ENCODE measurements around the gene SYT17. TPM values are rescaled to one million over a fixed set of nuclear protein-coding genes. Genes with fewer than 3 reads are reported as not detected.
A peak's percentile ranks its signal among the peaks of the same experiment; 100 is the strongest.

SYT17 gene
- polyA plus RNA-seq, 4 donors: 1.8 to 7.1 (median 3.3) TPM

DNA sequence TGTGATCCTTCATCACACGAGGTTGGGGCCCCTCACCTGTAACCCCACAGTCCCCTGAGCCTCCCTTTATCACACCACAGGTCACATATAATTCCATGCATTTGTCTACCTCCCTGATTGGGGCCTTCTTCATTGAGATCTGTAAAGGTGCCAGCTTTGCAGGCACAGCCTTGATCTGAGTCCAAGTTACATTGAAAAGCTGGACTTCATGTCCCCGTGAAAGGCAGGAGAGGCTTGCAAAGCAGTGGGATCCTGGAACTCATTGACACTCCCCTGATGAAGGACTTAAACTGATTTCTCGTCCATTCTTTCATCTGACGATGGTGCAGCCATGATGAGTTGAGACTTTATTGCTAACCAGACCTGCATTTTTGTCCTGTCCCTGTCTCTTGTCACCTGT, 3.8 kb upstream of the SYT17 start:
- 51 to 71% (median 58%) methylated on average over 4 of the region's 4 CpGs for WGBS, 3 donors
- FAIRE-seq: no peak
- no peak for DNase-seq

DNA sequence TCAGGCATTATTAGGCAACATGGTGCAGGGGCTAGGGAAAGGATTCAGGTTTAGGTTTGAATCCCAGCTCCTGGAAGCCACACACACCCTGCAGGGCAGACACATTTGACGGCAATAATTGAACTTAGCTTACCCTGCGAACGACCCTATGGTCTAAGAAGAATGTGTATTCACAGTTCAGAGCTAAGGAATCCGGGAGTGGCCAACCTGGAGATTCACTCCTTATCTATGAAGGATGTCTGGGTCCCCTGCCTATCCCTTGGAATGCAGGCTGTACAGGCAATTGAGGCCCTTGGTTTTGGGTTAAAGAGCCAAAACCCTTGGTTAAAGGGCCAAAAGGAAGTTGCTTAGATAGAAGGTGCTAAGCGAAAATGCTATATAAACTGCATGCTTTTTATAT, 2.9 kb upstream of the SYT17 start:
- DNase-seq (no peak), FAIRE-seq (no peak)
- Histone ChIP-seq H3K4me1 (ENCODE audit: control insufficient read depth in 3 of 3, insufficient read depth in 2 of 3, low read depth in 1 of 3, low read length in 2 of 3) (no peaks in the 10 kb centered on the region), H3K36me3 (ENCODE audit: control insufficient read depth in 3 of 3, insufficient read depth in 2 of 3, low read depth in 1 of 3, low read length in 3 of 3) (no peaks in the 10 kb centered on the region), H3K9me3 (ENCODE audit: control insufficient read depth in 2 of 2, insufficient read depth in 1 of 2, low read depth in 1 of 2, low read length in 1 of 2) (peaks cover 0 to 6% of the 10 kb centered on the region in 2 donors), H3K27ac (ENCODE audit: low read depth in 1 of 3, low read length in 2 of 3) (no peak overlapping the region), H3K4me3 (ENCODE audit: low read depth in 1 of 3, low read length in 3 of 3) (no peak overlapping the region), H3K27me3 (ENCODE audit: control insufficient read depth in 3 of 3, insufficient read depth in 3 of 3, low read length in 3 of 3) (no peaks in the 10 kb centered on the region)
- 74 to 79% (median 79%) methylated on average over 5 of the region's 5 CpGs for WGBS, 3 donors

More for the DNA sequence above, 3.8 kb upstream of the SYT17 start:
- Histone ChIP-seq H3K4me1 (ENCODE audit: control insufficient read depth in 3 of 3, insufficient read depth in 2 of 3, low read depth in 1 of 3, low read length in 2 of 3) (no peaks in the 10 kb centered on the region), H3K9me3 (ENCODE audit: control insufficient read depth in 2 of 2, insufficient read depth in 1 of 2, low read depth in 1 of 2, low read length in 1 of 2) (peaks cover 0 to 6% of the 10 kb centered on the region in 2 donors), H3K27me3 (ENCODE audit: control insufficient read depth in 3 of 3, insufficient read depth in 3 of 3, low read length in 3 of 3) (no peaks in the 10 kb centered on the region), H3K36me3 (ENCODE audit: control insufficient read depth in 3 of 3, insufficient read depth in 2 of 3, low read depth in 1 of 3, low read length in 3 of 3) (no peaks in the 10 kb centered on the region), H3K4me3 (ENCODE audit: low read depth in 1 of 3, low read length in 3 of 3) (no peak overlapping the region), H3K27ac (ENCODE audit: low read depth in 1 of 3, low read length in 2 of 3) (no peak overlapping the region)

DNA sequence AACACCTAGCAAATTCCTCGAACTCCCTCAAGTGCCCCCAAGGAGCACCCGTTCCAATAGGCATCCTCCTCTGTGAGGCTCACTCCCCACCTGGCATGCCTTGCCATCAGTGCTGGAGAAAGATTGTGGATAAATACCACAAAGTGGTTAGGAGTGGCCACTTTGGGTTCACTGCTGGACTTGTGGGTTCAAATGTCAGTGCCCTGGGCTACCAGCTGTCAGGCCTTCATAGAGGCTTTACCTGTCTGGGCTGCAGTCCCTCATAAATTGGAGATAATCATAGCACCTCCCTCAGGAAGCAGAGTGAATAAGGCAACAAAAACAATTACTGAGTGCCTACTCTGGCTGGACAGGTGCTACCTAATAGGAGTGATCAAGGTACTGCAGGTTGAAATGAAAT, 1.5 kb upstream of the SYT17 start:
- H3K27me3 ChIP-seq (ENCODE audit: control insufficient read depth in 3 of 3, insufficient read depth in 3 of 3, low read length in 3 of 3): no peaks in the 10 kb centered on the region
- FAIRE-seq: no peak
- WGBS, 3 donors: 67 to 84% (median 71%) methylated on average over 2 of the region's 2 CpGs

DNA sequence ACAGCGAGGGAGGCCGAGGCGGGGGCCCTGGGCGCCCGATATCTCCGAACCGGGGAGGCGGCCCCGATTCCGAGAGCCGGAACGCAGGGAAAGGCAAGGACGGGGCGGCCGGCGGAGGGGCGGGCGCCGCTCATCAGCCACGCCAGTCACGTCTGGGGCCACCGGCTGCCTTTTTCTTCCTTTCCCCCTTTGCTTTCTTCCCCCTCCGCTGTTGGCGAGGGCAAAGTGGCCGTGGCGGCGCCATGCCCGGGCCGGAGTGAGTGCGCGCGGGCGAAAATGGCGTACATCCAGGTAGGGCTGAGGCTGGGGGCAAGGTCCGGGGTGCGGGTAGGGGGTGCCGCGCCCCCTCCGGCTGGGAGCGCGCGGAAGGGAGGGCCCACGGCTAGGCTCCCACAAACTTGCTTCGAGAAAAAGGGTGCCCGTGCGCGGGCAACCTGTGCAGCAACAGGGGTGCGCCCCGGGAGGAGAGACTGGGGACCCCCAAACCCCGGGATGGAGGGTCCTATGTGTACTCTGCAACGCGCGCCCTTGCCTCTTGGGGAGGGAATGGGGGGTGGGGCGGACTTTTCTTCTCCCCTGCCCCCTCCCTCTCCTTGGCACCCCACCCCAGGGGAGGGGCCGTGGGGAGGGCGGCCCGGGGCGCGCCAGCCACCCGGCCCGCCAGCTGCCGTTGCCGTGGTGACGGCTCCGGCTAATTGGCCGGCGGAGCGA, 486 bp downstream of the SYT17 start:
- Histone ChIP-seq H3K4me3 (ENCODE audit: low read depth in 1 of 3, low read length in 3 of 3) (peak overlapping the region in 2 of 3 donors; percentile 60 to 62), H3K27me3 (ENCODE audit: control insufficient read depth in 3 of 3, insufficient read depth in 3 of 3, low read length in 3 of 3) (no peaks in the 10 kb centered on the region), H3K27ac (ENCODE audit: low read depth in 1 of 3, low read length in 2 of 3) (peak overlapping the region in 1 of 3 donors; percentile 67), H3K9me3 (ENCODE audit: control insufficient read depth in 2 of 2, insufficient read depth in 1 of 2, low read depth in 1 of 2, low read length in 1 of 2) (peaks cover 0 to under 1% of the 10 kb centered on the region in 2 donors), H3K36me3 (ENCODE audit: control insufficient read depth in 3 of 3, insufficient read depth in 2 of 3, low read depth in 1 of 3, low read length in 3 of 3) (peaks cover 0 to 2% (median 0%) of the 10 kb centered on the region in 3 donors), H3K4me1 (ENCODE audit: control insufficient read depth in 3 of 3, insufficient read depth in 2 of 3, low read depth in 1 of 3, low read length in 2 of 3) (no peaks in the 10 kb centered on the region)
- FAIRE-seq (no peak), DNase-seq (peak; percentile 55 to 80)
- 1 to 3% (median 1%) methylated on average over 43 to 68 of the region's 68 CpGs for WGBS, 3 donors

More for the DNA sequence above, 1.5 kb upstream of the SYT17 start:
- H3K36me3 ChIP-seq (ENCODE audit: control insufficient read depth in 3 of 3, insufficient read depth in 2 of 3, low read depth in 1 of 3, low read length in 3 of 3): no peaks in the 10 kb centered on the region
- no peak for DNase-seq
- no peak overlapping the region for H3K27ac ChIP-seq (ENCODE audit: low read depth in 1 of 3, low read length in 2 of 3)
- H3K4me3 ChIP-seq (ENCODE audit: low read depth in 1 of 3, low read length in 3 of 3): no peak overlapping the region
- no peaks in the 10 kb centered on the region for H3K4me1 ChIP-seq (ENCODE audit: control insufficient read depth in 3 of 3, insufficient read depth in 2 of 3, low read depth in 1 of 3, low read length in 2 of 3)
- H3K9me3 ChIP-seq (ENCODE audit: control insufficient read depth in 2 of 2, insufficient read depth in 1 of 2, low read depth in 1 of 2, low read length in 1 of 2): peaks cover 0 to 6% of the 10 kb centered on the region in 2 donors

DNA sequence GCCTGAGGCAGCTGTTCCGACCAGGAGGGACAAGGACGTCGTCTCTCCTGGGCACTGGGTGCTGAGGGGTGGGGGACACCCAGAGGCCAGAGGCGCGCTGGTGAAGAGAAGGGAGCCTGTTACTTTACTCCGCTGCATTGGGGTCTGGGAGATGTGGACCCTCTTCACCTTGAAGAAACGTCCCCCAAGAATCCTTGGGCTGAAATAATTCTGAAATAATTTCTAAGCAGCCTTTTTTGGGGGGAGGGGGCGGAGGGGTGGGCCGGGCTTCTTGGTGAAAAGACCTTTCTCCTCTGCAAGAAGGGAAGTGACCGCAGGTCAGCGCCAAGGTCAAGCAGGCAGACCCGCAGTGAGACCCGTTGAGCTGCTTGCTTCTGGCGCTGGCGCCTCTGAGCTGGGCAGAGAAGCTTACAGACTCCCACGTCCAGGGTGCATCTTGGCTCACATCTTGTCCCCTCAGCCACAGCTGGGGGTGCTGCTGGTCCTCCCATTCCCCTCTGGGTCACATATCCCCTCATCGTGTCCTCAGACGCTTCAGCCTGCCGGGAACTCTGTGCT, 1.1 kb downstream of the SYT17 start:
- DNase-seq (no peak), FAIRE-seq (no peak)
- H3K4me1 ChIP-seq (ENCODE audit: control insufficient read depth in 3 of 3, insufficient read depth in 2 of 3, low read depth in 1 of 3, low read length in 2 of 3): no peaks in the 10 kb centered on the region
- peak overlapping the region in 2 of 3 donors; percentile 60 to 62 for H3K4me3 ChIP-seq (ENCODE audit: low read depth in 1 of 3, low read length in 3 of 3)
- H3K36me3 ChIP-seq (ENCODE audit: control insufficient read depth in 3 of 3, insufficient read depth in 2 of 3, low read depth in 1 of 3, low read length in 3 of 3): peaks cover 0 to 4% (median 0%) of the 10 kb centered on the region in 3 donors
- no peak overlapping the region for H3K27ac ChIP-seq (ENCODE audit: low read depth in 1 of 3, low read length in 2 of 3)
- 14 to 26% (median 17%) methylated on average over 18 to 19 of the region's 19 CpGs for WGBS, 3 donors
- H3K9me3 ChIP-seq (ENCODE audit: control insufficient read depth in 2 of 2, insufficient read depth in 1 of 2, low read depth in 1 of 2, low read length in 1 of 2): no peaks in the 10 kb centered on the region
- no peaks in the 10 kb centered on the region for H3K27me3 ChIP-seq (ENCODE audit: control insufficient read depth in 3 of 3, insufficient read depth in 3 of 3, low read length in 3 of 3)

DNA sequence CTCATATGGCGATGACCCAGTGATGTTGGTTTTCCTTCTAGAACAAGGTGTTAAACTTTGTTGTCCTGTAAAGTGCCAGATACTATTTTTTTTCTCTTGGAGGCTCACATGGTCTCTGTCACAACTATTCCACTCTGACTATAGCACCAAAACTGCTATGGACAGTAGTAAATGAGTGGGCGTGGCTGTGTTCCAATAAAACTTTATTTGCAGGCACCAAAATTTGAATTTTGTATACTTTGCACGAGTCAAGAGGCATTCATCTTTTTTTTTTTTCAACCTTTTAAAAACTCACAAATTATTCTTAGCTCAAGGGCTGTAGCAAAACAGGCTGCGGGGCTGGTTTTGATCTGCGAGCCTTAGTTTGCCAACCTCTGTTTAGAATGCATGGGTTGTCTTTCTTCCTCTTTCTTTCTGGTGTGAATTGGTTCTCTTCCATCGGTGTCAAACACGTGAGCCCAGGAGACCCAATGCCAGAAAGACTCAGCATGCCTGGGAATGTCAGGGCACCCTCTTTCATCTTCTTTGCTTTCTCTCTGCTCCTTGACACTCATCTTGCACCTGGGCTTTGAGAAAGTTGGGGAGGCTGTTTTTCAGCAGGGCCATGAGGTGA, 2.1 kb downstream of the SYT17 start:
- Histone ChIP-seq H3K27ac (ENCODE audit: low read depth in 1 of 3, low read length in 2 of 3) (no peak overlapping the region), H3K9me3 (ENCODE audit: control insufficient read depth in 2 of 2, insufficient read depth in 1 of 2, low read depth in 1 of 2, low read length in 1 of 2) (no peaks in the 10 kb centered on the region), H3K27me3 (ENCODE audit: control insufficient read depth in 3 of 3, insufficient read depth in 3 of 3, low read length in 3 of 3) (no peaks in the 10 kb centered on the region), H3K4me3 (ENCODE audit: low read depth in 1 of 3, low read length in 3 of 3) (no peak overlapping the region), H3K4me1 (ENCODE audit: control insufficient read depth in 3 of 3, insufficient read depth in 2 of 3, low read depth in 1 of 3, low read length in 2 of 3) (no peaks in the 10 kb centered on the region), H3K36me3 (ENCODE audit: control insufficient read depth in 3 of 3, insufficient read depth in 2 of 3, low read depth in 1 of 3, low read length in 3 of 3) (peaks cover 0 to 4% (median 0%) of the 10 kb centered on the region in 3 donors)
- WGBS, 3 donors: 75 to 82% (median 77%) methylated on average over 7 of the region's 7 CpGs
- DNase-seq: no peak
- no peak for FAIRE-seq

DNA sequence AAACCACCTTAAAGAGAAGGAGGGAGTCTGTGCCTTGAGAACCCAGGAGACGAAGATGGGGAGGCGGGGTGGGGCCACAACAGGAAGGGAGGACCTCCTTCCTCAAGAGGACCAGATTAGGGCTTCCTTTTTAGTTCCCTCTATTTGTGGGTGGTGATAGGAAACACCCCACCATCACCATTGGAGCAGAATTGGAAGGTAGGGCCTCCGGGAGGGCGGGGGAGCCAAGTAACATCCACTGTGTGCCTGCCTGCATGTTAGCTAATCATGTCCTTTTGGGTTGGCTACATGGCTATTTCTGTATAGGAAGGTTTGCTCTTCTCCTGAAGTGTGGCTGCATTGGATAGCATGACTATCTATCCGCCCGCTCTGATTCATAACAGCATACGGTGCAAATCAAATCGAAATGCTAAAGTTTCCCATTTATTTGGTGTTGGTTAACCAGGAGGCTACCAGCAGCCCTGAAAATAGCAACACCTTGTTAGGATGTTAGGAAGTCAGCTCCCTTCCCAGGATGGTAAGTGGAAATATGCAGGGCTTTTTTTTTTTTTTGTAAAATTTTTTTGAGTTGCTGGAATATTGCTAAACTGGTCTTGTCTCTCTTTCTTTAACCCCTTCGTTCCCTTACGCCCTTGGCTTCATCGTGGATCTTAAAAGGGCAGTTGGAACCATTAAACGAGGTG, 4.2 kb downstream of the SYT17 start:
- WGBS, 3 donors: 84 to 86% (median 85%) methylated on average over 12 of the region's 12 CpGs
- Histone ChIP-seq H3K27ac (ENCODE audit: low read depth in 1 of 3, low read length in 2 of 3) (no peak overlapping the region), H3K9me3 (ENCODE audit: control insufficient read depth in 2 of 2, insufficient read depth in 1 of 2, low read depth in 1 of 2, low read length in 1 of 2) (no peaks in the 10 kb centered on the region), H3K36me3 (ENCODE audit: control insufficient read depth in 3 of 3, insufficient read depth in 2 of 3, low read depth in 1 of 3, low read length in 3 of 3) (peaks cover 0 to 4% (median 0%) of the 10 kb centered on the region in 3 donors), H3K4me1 (ENCODE audit: control insufficient read depth in 3 of 3, insufficient read depth in 2 of 3, low read depth in 1 of 3, low read length in 2 of 3) (no peaks in the 10 kb centered on the region), H3K4me3 (ENCODE audit: low read depth in 1 of 3, low read length in 3 of 3) (no peak overlapping the region), H3K27me3 (ENCODE audit: control insufficient read depth in 3 of 3, insufficient read depth in 3 of 3, low read length in 3 of 3) (no peaks in the 10 kb centered on the region)
- DNase-seq (no peak), FAIRE-seq (no peak)

DNA sequence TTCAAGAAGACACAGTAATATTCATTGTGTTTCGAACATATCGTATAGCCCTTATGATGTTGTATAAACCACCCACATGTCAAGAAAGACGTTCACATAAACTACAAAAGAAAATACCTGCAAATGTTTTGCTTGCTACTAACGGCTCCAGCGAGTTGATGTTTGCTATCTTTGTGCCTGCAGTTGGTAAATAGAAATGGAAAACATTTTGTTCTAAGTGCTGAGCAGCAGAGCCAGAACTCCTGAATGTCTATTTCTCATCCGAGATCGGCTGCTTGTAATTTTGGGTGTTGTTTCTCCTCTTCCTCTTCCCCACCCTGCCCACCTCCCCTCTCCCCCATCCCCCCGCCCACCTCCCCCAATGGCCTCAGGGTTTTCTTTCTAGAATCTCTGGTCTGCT, 5.0 kb downstream of the SYT17 start:
- H3K4me1 ChIP-seq (ENCODE audit: control insufficient read depth in 3 of 3, insufficient read depth in 2 of 3, low read depth in 1 of 3, low read length in 2 of 3): no peaks in the 10 kb centered on the region
- H3K9me3 ChIP-seq (ENCODE audit: control insufficient read depth in 2 of 2, insufficient read depth in 1 of 2, low read depth in 1 of 2, low read length in 1 of 2): no peaks in the 10 kb centered on the region
- FAIRE-seq: no peak
- H3K27me3 ChIP-seq (ENCODE audit: control insufficient read depth in 3 of 3, insufficient read depth in 3 of 3, low read length in 3 of 3): no peaks in the 10 kb centered on the region
- H3K4me3 ChIP-seq (ENCODE audit: low read depth in 1 of 3, low read length in 3 of 3): no peak overlapping the region
- WGBS, 3 donors: 66 to 79% (median 79%) methylated on average over 8 of the region's 8 CpGs
- no peak overlapping the region for H3K27ac ChIP-seq (ENCODE audit: low read depth in 1 of 3, low read length in 2 of 3)
- H3K36me3 ChIP-seq (ENCODE audit: control insufficient read depth in 3 of 3, insufficient read depth in 2 of 3, low read depth in 1 of 3, low read length in 3 of 3): peaks cover 0 to 4% (median 0%) of the 10 kb centered on the region in 3 donors
- DNase-seq: no peak
